ENCODE results near the gene GLI3.

Gene GLI3

GRCh38 chr7:42226354-42226941 is 10.6 kb downstream of the GLI3 start:
- TF ChIP-seq CTCF (IDR thresholded peaks at IDR 0.05; ENCODE audit: low read depth, low read length), result no peak

GRCh38 chr7:42224391-42225003 is 12.5 kb downstream of the GLI3 start:
- H3K4me3 ChIP-seq (ENCODE audit: low read depth, low read length), result no peak overlapping the region
- TF ChIP-seq CTCF (IDR thresholded peaks at IDR 0.05; ENCODE audit: low read depth, low read length), result no peak
- in situ Hi-C loops (cut with HindIII; ENCODE audit: low sequenced_read_pairs), result no loop called here
- no peak for DNase-seq (ENCODE audit: low read depth, low spot score)

More at GRCh38 chr7:42226354-42226941, 10.6 kb downstream of the GLI3 start:
- no peak for DNase-seq (ENCODE audit: low read depth, low spot score)
- in situ Hi-C loops (cut with HindIII; ENCODE audit: low sequenced_read_pairs), result no loop called here
- no peak overlapping the region for H3K4me3 ChIP-seq (ENCODE audit: low read depth, low read length)

GRCh38 chr7:42222891-42223290 is 14.1 kb downstream of the GLI3 start:
- no peak overlapping the region for H3K4me3 ChIP-seq (ENCODE audit: low read depth, low read length)
- no peak for DNase-seq (ENCODE audit: low read depth, low spot score)
- TF ChIP-seq CTCF (IDR thresholded peaks at IDR 0.05; ENCODE audit: low read depth, low read length), result no peak
- in situ Hi-C loops (cut with HindIII; ENCODE audit: low sequenced_read_pairs), result no loop called here

GRCh38 chr7:42222125-42222524 is 14.9 kb downstream of the GLI3 start:
- in situ Hi-C loops (cut with HindIII; ENCODE audit: low sequenced_read_pairs), result no loop called here
- no peak for TF ChIP-seq CTCF (IDR thresholded peaks at IDR 0.05; ENCODE audit: low read depth, low read length)
- DNase-seq (ENCODE audit: low read depth, low spot score), result no peak
- no peak overlapping the region for H3K4me3 ChIP-seq (ENCODE audit: low read depth, low read length)

DNA sequence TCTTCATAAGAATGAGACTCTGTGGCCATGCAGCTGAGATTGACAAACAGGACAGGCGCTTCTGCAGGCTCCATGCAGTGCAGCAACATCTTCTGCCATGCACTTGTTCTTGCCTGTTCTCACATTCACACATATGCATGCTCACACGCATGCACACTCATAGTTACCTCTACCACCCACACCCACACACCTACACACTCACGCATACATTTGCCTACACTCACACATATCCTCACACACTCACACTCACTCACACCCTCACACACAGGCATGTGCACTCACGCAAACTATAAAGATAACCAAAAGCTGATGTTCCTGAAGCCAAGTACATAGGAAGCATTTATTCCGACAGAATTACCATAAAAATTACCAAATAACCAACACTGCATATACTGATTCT is 15.7 kb downstream of the GLI3 start:
- in situ Hi-C loops (cut with HindIII; ENCODE audit: low sequenced_read_pairs), result no loop called here
- no peak for DNase-seq (ENCODE audit: low read depth, low spot score)
- TF ChIP-seq CTCF (IDR thresholded peaks at IDR 0.05; ENCODE audit: low read depth, low read length), result no peak

DNA sequence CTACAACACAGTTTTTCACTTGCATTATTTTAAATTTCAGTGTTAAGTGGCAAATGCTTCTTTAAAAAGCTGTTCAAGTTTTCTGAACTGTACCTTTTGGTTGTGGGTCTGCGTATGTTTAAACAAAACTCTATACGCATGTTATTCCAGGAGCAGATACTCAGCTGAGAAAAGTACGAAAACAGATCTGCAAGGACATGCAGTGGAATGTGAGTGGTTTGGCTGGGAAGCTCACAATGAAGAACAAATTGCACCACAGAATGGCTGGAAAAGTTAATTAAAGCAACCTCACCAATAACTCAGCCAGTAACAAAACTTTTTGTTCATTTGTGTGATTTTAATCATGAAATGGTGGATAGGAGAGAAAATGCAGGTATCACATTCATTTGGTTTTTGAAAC is 17.6 kb downstream of the GLI3 start:
- in situ Hi-C loops (cut with HindIII; ENCODE audit: low sequenced_read_pairs), result no loop called here
- no peak for DNase-seq (ENCODE audit: low read depth, low spot score)
- no peak for TF ChIP-seq CTCF (IDR thresholded peaks at IDR 0.05; ENCODE audit: low read depth, low read length)
- H3K4me3 ChIP-seq (ENCODE audit: low read depth, low read length), result no peak overlapping the region

More for the DNA sequence above, 15.7 kb downstream of the GLI3 start:
- H3K4me3 ChIP-seq (ENCODE audit: low read depth, low read length), result no peak overlapping the region

All from astrocyte of the spinal cord (primary cell).